Measurements from ENCODE around the gene NDC1.
"Not testable (repeated sequence)": the region's sequence is repeated elsewhere in the genome, so short reads cannot be mapped to it uniquely, and the experiment has no call there.

NDC1 gene

GRCh38 chr1:53822931-53823330 is 15.2 kb downstream of the NDC1 start:
- no peak for DNase-seq

- no peak for DNase-seq
These were observed 16.7 kb downstream of the NDC1 start for GRCh38 chr1:53821380-53821779.

- no peak for DNase-seq
These were observed 18.7 kb downstream of the NDC1 start for GRCh38 chr1:53819387-53819786.

GRCh38 chr1:53816584-53816983 is 21.5 kb downstream of the NDC1 start:
- DNase-seq: not testable (repeated sequence)

GRCh38 chr1:53815484-53815883 is 22.6 kb downstream of the NDC1 start:
- not testable (repeated sequence) for DNase-seq

- DNase-seq: no peak
These were observed 26.7 kb downstream of the NDC1 start for GRCh38 chr1:53811414-53811851.

- no peak for DNase-seq
These were observed 27.6 kb downstream of the NDC1 start for GRCh38 chr1:53810497-53810896.

GRCh38 chr1:53810007-53810406 is 28.1 kb downstream of the NDC1 start:
- no peak for DNase-seq

GRCh38 chr1:53807916-53808315 is 30.2 kb downstream of the NDC1 start:
- peak; percentile 7 for DNase-seq

- DNase-seq: no peak
These were observed 33.1 kb downstream of the NDC1 start for GRCh38 chr1:53804791-53805505.

- DNase-seq: no peak
These were observed 33.9 kb downstream of the NDC1 start for GRCh38 chr1:53804181-53804580.

- no peak for DNase-seq
These were observed 37.5 kb downstream of the NDC1 start for GRCh38 chr1:53800621-53801020.

- no peak for DNase-seq
These were observed 39.0 kb downstream of the NDC1 start for GRCh38 chr1:53799141-53799540.

- DNase-seq: no peak
These were observed 45.3 kb downstream of the NDC1 start for GRCh38 chr1:53792806-53793205.

GRCh38 chr1:53787655-53788054 is 50.4 kb downstream of the NDC1 start:
- no peak for DNase-seq

GRCh38 chr1:53783056-53783455 is 55.0 kb downstream of the NDC1 start:
- no peak for DNase-seq

- no peak for DNase-seq
These were observed 56.4 kb downstream of the NDC1 start for GRCh38 chr1:53781654-53782053.

GRCh38 chr1:53777272-53777671 is 60.8 kb downstream of the NDC1 start:
- no peak for DNase-seq

GRCh38 chr1:53771648-53772047 is 66.4 kb downstream of the NDC1 start:
- no peak for DNase-seq

GRCh38 chr1:53769780-53770179 is 68.3 kb downstream of the NDC1 start:
- DNase-seq: no peak

- no peak for DNase-seq
These were observed 68.9 kb downstream of the NDC1 start for GRCh38 chr1:53769184-53769583.

- DNase-seq: no peak
These were observed 71.2 kb downstream of the NDC1 start for GRCh38 chr1:53766831-53767405.

- DNase-seq: no peak
These were observed 71.8 kb downstream of the NDC1 start for GRCh38 chr1:53766194-53766742.

GRCh38 chr1:53765657-53766056 is 72.4 kb downstream of the NDC1 start:
- no peak for DNase-seq

- no peak for DNase-seq
These were observed 74.2 kb downstream of the NDC1 start for GRCh38 chr1:53763911-53764310.

Data from NCI-H524 treated with DMSO at 0.1 percent for 48 hours (cell line).